H1 (cell line): ENCODE results near the gene KRTAP10-5. TPM values are rescaled to one million over a fixed set of nuclear protein-coding genes. Genes with fewer than 3 reads are reported as not detected.
A peak's percentile ranks its signal among the peaks of the same experiment; 100 is the strongest.

Experiments used
- CTCF ChIA-PET: fragments of 300-600 bp; sonication (Branson Sonifier 250); formaldehyde crosslinking; loops from one replicate; lab custom pipeline; 2021; ENCODE audit not compliant: partially characterized antibody; lab: Charles Lee
- POLR2A ChIA-PET: fragments of 300-600 bp; sonication (Branson Sonifier 250); formaldehyde crosslinking; loops from one replicate; lab custom pipeline; 2021; ENCODE audit warnings: inconsistent platforms; ENCODE audit not compliant: partially characterized antibody; lab: Charles Lee
- DNase-seq, 2 experiments: peaks; one replicate each; pipeline versions ENCODE4 v3.0.0 to v3.0.0-alpha.2; 2010 to 2022; ENCODE audit warnings: low spot score in 2 of 2, low read depth in 1 of 2, mixed read lengths in 1 of 2
- FAIRE-seq: peaks from 2 replicates; lab custom pipeline; 2011; peaks lifted over from hg19 to GRCh38; lab: Jason Lieb, UNC
- H2AFZ ChIP-seq: 2 replicates; pipeline ENCODE4 v1.8.1; 2012; ENCODE audit warnings: low read length, inconsistent platforms
- H2AK5ac ChIP-seq: 2 replicates; pipeline ENCODE4 v1.6.1; 2013; ENCODE audit warnings: low read depth, low read length
- H2BK120ac ChIP-seq: replicated peaks from 2 replicates; pipeline ENCODE3; 2013; ENCODE audit warnings: low read depth, low read length, inconsistent platforms
- H2BK12ac ChIP-seq: 2 replicates; pipeline ENCODE4 v1.6.1; 2013; ENCODE audit warnings: low read depth, low read length
- H2BK15ac ChIP-seq: 2 replicates; pipeline ENCODE4 v1.6.1; 2013; ENCODE audit warnings: low read length
- H2BK20ac ChIP-seq: 2 replicates; pipeline ENCODE4 v1.6.1; 2013; ENCODE audit warnings: low read length
- H2BK5ac ChIP-seq: 2 replicates; pipeline ENCODE4 v1.6.1; 2013; ENCODE audit warnings: low read depth, low read length
- H3K14ac ChIP-seq: 2 replicates; pipeline ENCODE4 v1.6.1; 2013; ENCODE audit warnings: inconsistent platforms; ENCODE audit not compliant: insufficient read length
- H3K18ac ChIP-seq: 2 replicates; pipeline ENCODE4 v1.6.1; 2013; ENCODE audit warnings: low read length; ENCODE audit errors: extremely low read depth
- H3K23ac ChIP-seq: 2 replicates; pipeline ENCODE4 v1.6.1; 2013; ENCODE audit warnings: inconsistent platforms; ENCODE audit not compliant: insufficient read length
- H3K23me2 ChIP-seq: 2 replicates; pipeline ENCODE4 v1.6.1; 2013; ENCODE audit warnings: low read depth, low read length
- H3K27ac ChIP-seq: 2 replicates; pipeline ENCODE4 v1.6.1; 2011; ENCODE audit warnings: low read depth, low read length, inconsistent platforms
- H3K27me3 ChIP-seq, 4 experiments: replicated peaks in 1 of 4; 1 replicate in 1 of 4; 2 replicates in 3 of 4; pipeline versions ENCODE4 v1.6.1 to v1.8.1; 2011 to 2013; ENCODE audit warnings: low read length in 3 of 4, mild to moderate bottlenecking in 3 of 4, inconsistent platforms in 2 of 4, mixed read lengths in 2 of 4, moderate library complexity in 1 of 4; ENCODE audit not compliant: control insufficient read depth in 3 of 4, insufficient read depth in 3 of 4; ENCODE audit errors: extremely low read depth in 1 of 4
- H3K36me3 ChIP-seq, 4 experiments: 2 replicates each; pipeline versions ENCODE4 v1.6.1 to v1.8.1; 2011 to 2013; ENCODE audit warnings: mild to moderate bottlenecking in 4 of 4, low read length in 3 of 4, moderate library complexity in 2 of 4, control low read depth in 1 of 4, inconsistent platforms in 1 of 4; ENCODE audit not compliant: insufficient read depth in 4 of 4, control insufficient read depth in 2 of 4
- H3K4ac ChIP-seq: replicated peaks from 2 replicates; pipeline ENCODE3; 2013; ENCODE audit warnings: low read length, low read depth, mixed read lengths, inconsistent platforms; ENCODE audit not compliant: insufficient read length
- H3K4me1 ChIP-seq, 4 experiments: replicated peaks in 1 of 4; 1 replicate in 1 of 4; 2 replicates in 3 of 4; pipeline versions ENCODE4 v1.6.1 to v1.8.1; 2011 to 2013; ENCODE audit warnings: low read length in 3 of 4, inconsistent platforms in 2 of 4, mixed read lengths in 1 of 4; ENCODE audit not compliant: insufficient read depth in 4 of 4, control insufficient read depth in 3 of 4
- H3K4me2 ChIP-seq, 2 experiments: 2 replicates each; pipeline versions ENCODE4 v1.6.1 to v1.8.1; 2011 to 2013; ENCODE audit warnings: low read depth in 2 of 2, low read length in 2 of 2, control low read depth in 1 of 2, inconsistent platforms in 1 of 2, mild to moderate bottlenecking in 1 of 2; ENCODE audit not compliant: insufficient read depth in 1 of 2
- H3K4me3 ChIP-seq, 4 experiments: fragments of 200-600, 300-600 bp in 1 of 4; sonication (generic), shearing (Covaris generic), sonication (Bioruptor Twin) in 1 of 4; 2 replicates each; pipeline versions ENCODE4 v1.5.1 to v1.8.1; 2011 to 2016; ENCODE audit warnings: low read length in 4 of 4, low read depth in 3 of 4, control low read depth in 2 of 4, inconsistent platforms in 2 of 4, mild to moderate bottlenecking in 2 of 4, mixed read lengths in 1 of 4, moderate library complexity in 1 of 4; ENCODE audit not compliant: insufficient read depth in 2 of 4; ENCODE audit errors: extremely low read depth in 1 of 4
- H3K56ac ChIP-seq: replicated peaks from 2 replicates; pipeline ENCODE3; 2013; ENCODE audit warnings: low read depth, mild to moderate bottlenecking, mixed read lengths, low read length, inconsistent platforms; ENCODE audit not compliant: insufficient read length
- H3K79me1 ChIP-seq: 2 replicates; pipeline ENCODE4 v1.6.1; 2013; ENCODE audit warnings: low read depth, low read length, control low read depth
- H3K79me2 ChIP-seq, 2 experiments: 2 replicates each; pipeline versions ENCODE4 v1.6.1 to v1.8.1; 2012 to 2013; ENCODE audit warnings: low read length in 2 of 2, mild to moderate bottlenecking in 2 of 2, inconsistent platforms in 1 of 2; ENCODE audit not compliant: insufficient read depth in 2 of 2, control insufficient read depth in 1 of 2
- H3K9ac ChIP-seq, 4 experiments: replicated peaks in 1 of 4; 1 replicate in 1 of 4; 2 replicates in 3 of 4; pipeline versions ENCODE4 v1.6.1 to v1.8.1; 2011 to 2013; ENCODE audit warnings: low read depth in 3 of 4, low read length in 3 of 4, control low read depth in 2 of 4, mild to moderate bottlenecking in 2 of 4, moderate library complexity in 2 of 4, inconsistent platforms in 1 of 4; ENCODE audit errors: extremely low read depth in 1 of 4
- H3K9me3 ChIP-seq, 2 experiments: 2 replicates each; pipeline versions ENCODE4 v1.6.1 to v1.8.1; 2012 to 2013; ENCODE audit warnings: mild to moderate bottlenecking in 2 of 2, moderate library complexity in 2 of 2, control low read depth in 1 of 2, inconsistent platforms in 1 of 2, low read depth in 1 of 2, low read length in 1 of 2, mixed read lengths in 1 of 2; ENCODE audit not compliant: insufficient read depth in 2 of 2
- H4K20me1 ChIP-seq, 2 experiments: replicated peaks in 1 of 2; 2 replicates each; pipeline versions ENCODE3 to v1.8.1; 2011 to 2013; ENCODE audit warnings: inconsistent platforms in 2 of 2, low read length in 2 of 2, mild to moderate bottlenecking in 1 of 2; ENCODE audit not compliant: insufficient read depth in 2 of 2, control insufficient read depth in 1 of 2
- H4K5ac ChIP-seq: 2 replicates; pipeline ENCODE4 v1.6.1; 2013; ENCODE audit warnings: low read length, low read depth, mixed read lengths, inconsistent platforms; ENCODE audit not compliant: insufficient read length
- H4K8ac ChIP-seq: 2 replicates; pipeline ENCODE4 v1.8.0; 2013; ENCODE audit warnings: mild to moderate bottlenecking, moderate library complexity, low read length, inconsistent platforms; ENCODE audit not compliant: insufficient read depth; ENCODE audit errors: extremely low read depth
- H4K91ac ChIP-seq: replicated peaks from 2 replicates; pipeline ENCODE3; 2013; ENCODE audit warnings: low read length, mixed read lengths, inconsistent platforms; ENCODE audit not compliant: insufficient read length
- CBX5 ChIP-seq: fragments of 300-800, 300-1000 bp; sonication (generic); IDR thresholded peaks from 2 replicates; pipeline ENCODE4 v1.7.1; 2016; ENCODE audit warnings: antibody characterized with exemption, low read length, low read depth
- KDM1A ChIP-seq: fragments of 200-600, 300-600 bp; sonication (generic); IDR thresholded peaks from 2 replicates; pipeline ENCODE4 v1.7.1; 2016; ENCODE audit warnings: mild to moderate bottlenecking, low read length, borderline replicate concordance
- RAD21 ChIP-seq, 2 experiments: IDR thresholded peaks in 1 of 2; conservative IDR thresholded peaks in 1 of 2; 2 replicates each; pipeline ENCODE4 v1.6.1; 2011; ENCODE audit warnings: low read depth in 2 of 2, low read length in 2 of 2, improper control_type of control experiment in 1 of 2, inconsistent platforms in 1 of 2, mild to moderate bottlenecking in 1 of 2, moderate library complexity in 1 of 2
- SUZ12 ChIP-seq: fragments of 200-600 bp; sonication (generic); IDR thresholded peaks from 2 replicates; pipeline ENCODE4 v1.6.1; 2012; ENCODE audit warnings: mild to moderate bottlenecking, inconsistent platforms, low read length, moderate library complexity, mixed read lengths
- TEAD4 ChIP-seq: IDR thresholded peaks from 2 replicates; pipeline ENCODE4 v1.6.1; 2012; ENCODE audit warnings: low read depth, low read length, inconsistent platforms, mixed read lengths
- WGBS, 2 experiments: shearing (Covaris generic) in 1 of 2; methylation state at CpG; one replicate each; pipeline versions ENCODE4 v1.1.6 to v1.1.7; 2013 to 2015; ENCODE audit warnings: low lambda C conversion rate in 2 of 2, mixed read lengths in 2 of 2, inconsistent platforms in 1 of 2, low coverage in 1 of 2, missing lambda C conversion rate in 1 of 2; ENCODE audit not compliant: insufficient replicate concordance in 2 of 2, insufficient coverage in 1 of 2, insufficient read length in 1 of 2; ENCODE audit errors: extremely low coverage in 1 of 2, missing lambda C conversion rate in 1 of 2; 5-methylcytosine and 5-hydroxymethylcytosine counted together
- polyA plus RNA-seq, 7 experiments: library from polyadenylated mRNA; depleted of rRNA in 3 of 7; stranded (reverse) in 5 of 7; unstranded in 2 of 7; fragments of >200 nt in 5 of 7; fragments of 200-250 nt in 2 of 7; gene quantifications; 1 replicate in 5 of 7; 2 replicates in 1 of 7; 4 replicates in 1 of 7; pipeline versions ENCODE4 v1.2.1 to v1.2.3, GENCODE V29; 2011 to 2013; ENCODE audit warnings: missing spikeins in 2 of 7, mixed read lengths in 2 of 7
- total RNA-seq: library from RNA; stranded (reverse); fragmentation: NEBNext Ultra II Directional; extraction: Animal tissue kit (Norgen Biotek cat#: 25700); gene quantifications from 2 replicates; pipeline ENCODE4 v1.2.1, GENCODE V29; 2021

KRTAP10-5 gene
- total and polyA plus RNA-seq, 2 of the 8 experiments (the other 6 are each of a cell fraction or from before 2014, with no cell fraction given): 0.09 TPM; not detected in 1

DNA sequence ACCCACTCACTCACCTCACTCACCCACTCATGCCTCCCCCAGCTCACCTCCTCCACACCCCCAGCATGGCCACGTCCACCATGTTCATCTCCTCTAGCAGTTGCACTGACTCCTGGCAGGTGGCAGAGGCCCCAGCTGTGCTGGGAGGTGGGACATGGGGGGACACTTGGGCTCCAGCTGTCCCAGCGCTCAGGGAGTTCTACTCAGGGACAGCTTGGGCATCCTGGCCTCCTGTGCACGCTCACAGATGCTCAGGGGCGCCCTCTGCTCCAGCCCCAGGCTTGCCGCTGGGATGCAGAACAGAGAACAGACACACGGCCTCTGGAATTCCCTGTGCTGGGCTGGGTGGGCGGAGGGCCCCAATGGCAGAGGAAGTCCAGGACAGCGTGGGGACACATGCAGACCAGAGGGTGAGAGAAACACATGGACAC is 36.7 kb upstream of the KRTAP10-5 start:
- Histone ChIP-seq H2BK12ac (peak overlapping the region; percentile 84; the same call in 1 of the 2 replicates), H4K20me1 (peaks cover 0 to 1% of the 10 kb centered on the region in 2 experiments), H3K79me2 (no peaks in the 10 kb centered on the region), H4K8ac (no peak overlapping the region), H3K23ac (no peak overlapping the region), H3K27ac (no peak overlapping the region), H2BK5ac (no peak overlapping the region; the same call in 1 of the 2 replicates), H2AK5ac (no peak overlapping the region), H3K4me2 (no peak overlapping the region), H3K56ac (no peak overlapping the region), H2BK15ac (0 out of 2 replicates have a peak overlapping the region, but pooled peaks have one; percentile 46), H2AFZ (no peak overlapping the region), H3K4me1 (peaks cover 0 to 6% (median 2%) of the 10 kb centered on the region in 4 experiments; a peak in 4 of 7 replicates), H3K9me3 (peaks cover 6 to 7% of the 10 kb centered on the region in 2 experiments; a peak in 2 of 4 replicates), H3K36me3 (no peaks in the 10 kb centered on the region), H3K4me3 (no peak overlapping the region), H4K5ac (no peak overlapping the region), H3K9ac (no peak overlapping the region), H3K79me1 (no peaks in the 10 kb centered on the region; the same call in 1 of the 2 replicates), H3K14ac (no peak overlapping the region), H2BK120ac (no peak overlapping the region), H3K23me2 (no peaks in the 10 kb centered on the region), H2BK20ac (no peak overlapping the region; the same call in 1 of the 2 replicates), H3K18ac (peak overlapping the region; percentile 32; the same call in 1 of the 2 replicates), H3K4ac (peak overlapping the region; percentile 28), H3K27me3 (no peaks in the 10 kb centered on the region), H4K91ac (peak overlapping the region; percentile 55)
- DNase-seq (peak in 1 of 2 experiments; percentile 53), FAIRE-seq (no peak)
- 69% methylated on average over 8 of the region's 8 CpGs; no CpG with 5 or more reads in 1 of the 2 experiments for WGBS, 2 experiments
- ChIA-PET POLR2A (interaction anchor here (0.7 to 1.7 kb wide), 4 partner anchors 17 to 97 kb away, joined by 3 to 4 read pairs (median 3); no protein-coding TSS in a partner anchor), CTCF (interaction anchor here (0.7 to 4.0 kb wide), 12 partner anchors 9 to 184 kb away, joined by 3 to 16 read pairs (median 4); partner anchors contain the start of genes KRTAP10-9 and UBE2G2)
- TF ChIP-seq SUZ12 (no peak), RAD21 (IDR thresholded peaks at IDR 0.05 in 1 of 2, conservative IDR thresholded peaks at IDR 0.05 in 1 of 2; ENCODE audit: low read depth in 2 of 2, low read length in 2 of 2) (peak; percentile 25 to 35; a peak in 3 of 4 replicates), TEAD4 (0 out of 2 replicates have a peak, but pooled peaks have one; percentile 13), KDM1A (no peak), CBX5 (no peak)
